ENCODE results near the gene ASRGL1. TPM values are rescaled to one million over a fixed set of nuclear protein-coding genes. Genes with fewer than 3 reads are reported as not detected.

ASRGL1 gene
- total RNA-seq, 1 experiment from 2014 or later, result 51.6 TPM

- no peak for TF ChIP-seq NR3C1 (CRISPR knock-in tag; conservative IDR thresholded peaks at IDR 0.05; ENCODE audit: low read depth)
Observed at GRCh38 chr11:62404901-62405300, 67.7 kb downstream of the ASRGL1 start (continued).

DNA sequence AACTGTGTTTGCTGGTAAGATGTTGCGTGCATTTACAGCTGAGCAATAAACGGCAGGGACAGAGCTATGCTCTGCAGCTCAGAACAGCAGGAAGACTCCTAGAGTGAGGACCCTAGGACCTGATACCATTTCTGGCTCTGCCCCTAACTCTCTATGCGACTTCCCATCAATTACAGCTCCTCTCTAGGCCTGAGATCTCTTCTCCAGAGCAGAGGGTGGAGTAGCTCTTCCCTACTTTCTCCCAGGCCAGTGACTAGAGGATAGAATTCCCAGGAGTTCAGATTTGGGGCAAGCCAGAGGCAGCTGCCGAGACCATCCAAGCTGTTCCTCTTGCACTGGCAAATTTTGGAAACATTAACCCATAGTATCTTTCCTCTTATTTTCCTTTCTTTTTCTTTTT is 68.8 kb downstream of the ASRGL1 start:
- DNase-seq (ENCODE audit: low spot score) (no peak), ATAC-seq (no peak)
- Mint-ChIP-seq H3K27ac (no peak overlapping the region), H3K36me3 (no peaks in the 10 kb centered on the region), H3K9me3 (no peaks in the 10 kb centered on the region), H3K27me3 (ENCODE audit: low read depth) (peaks cover 3% of the 10 kb centered on the region; the same call in 1 of the 2 replicates), H3K4me3 (no peak overlapping the region), H3K4me1 (peaks cover 10% of the 10 kb centered on the region; the same call in 1 of the 2 replicates)
- ChIA-PET POLR2A (interaction anchor here (0.7 to 0.8 kb wide), 2 partner anchors 11 to 62 kb away, joined by 3 read pairs; no protein-coding TSS in a partner anchor), CTCF (interaction anchor here (0.5 to 3.7 kb wide), 6 partner anchors 8 to 137 kb away, joined by 3 to 26 read pairs (median 8); no protein-coding TSS in a partner anchor)
- TF ChIP-seq ZNF317 (CRISPR knock-in tag; IDR thresholded peaks at IDR 0.05; ENCODE audit: borderline replicate concordance, low read depth) (no peak), E2F5 (CRISPR knock-in tag; IDR thresholded peaks at IDR 0.05) (no peak), MAX (CRISPR knock-in tag; IDR thresholded peaks at IDR 0.05) (no peak), TP53 (CRISPR knock-in tag; IDR thresholded peaks at IDR 0.05) (no peak), HMGA2 (CRISPR knock-in tag; IDR thresholded peaks at IDR 0.05) (no peak), RELA (CRISPR knock-in tag; IDR thresholded peaks at IDR 0.05; ENCODE audit: borderline replicate concordance) (no peak), PRRX2 (CRISPR knock-in tag; IDR thresholded peaks at IDR 0.05) (no peak), IRF1 (CRISPR knock-in tag; IDR thresholded peaks at IDR 0.05) (no peak), ZNF219 (CRISPR knock-in tag; IDR thresholded peaks at IDR 0.05; ENCODE audit: borderline replicate concordance) (no peak), CTCF (IDR thresholded peaks at IDR 0.05) (no peak), ZMAT4 (CRISPR knock-in tag; IDR thresholded peaks at IDR 0.05) (no peak)
- TF ChIP-seq, protein P1, sequence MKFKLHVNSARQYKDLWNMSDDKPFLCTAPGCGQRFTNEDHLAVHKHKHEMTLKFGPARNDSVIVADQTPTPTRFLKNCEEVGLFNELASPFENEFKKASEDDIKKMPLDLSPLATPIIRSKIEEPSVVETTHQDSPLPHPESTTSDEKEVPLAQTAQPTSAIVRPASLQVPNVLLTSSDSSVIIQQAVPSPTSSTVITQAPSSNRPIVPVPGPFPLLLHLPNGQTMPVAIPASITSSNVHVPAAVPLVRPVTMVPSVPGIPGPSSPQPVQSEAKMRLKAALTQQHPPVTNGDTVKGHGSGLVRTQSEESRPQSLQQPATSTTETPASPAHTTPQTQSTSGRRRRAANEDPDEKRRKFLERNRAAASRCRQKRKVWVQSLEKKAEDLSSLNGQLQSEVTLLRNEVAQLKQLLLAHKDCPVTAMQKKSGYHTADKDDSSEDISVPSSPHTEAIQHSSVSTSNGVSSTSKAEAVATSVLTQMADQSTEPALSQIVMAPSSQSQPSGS (CRISPR knock-in tag; IDR thresholded peaks at IDR 0.05; ENCODE audit: borderline replicate concordance, low read depth), result no peak
- TF ChIP-seq, protein P2, sequence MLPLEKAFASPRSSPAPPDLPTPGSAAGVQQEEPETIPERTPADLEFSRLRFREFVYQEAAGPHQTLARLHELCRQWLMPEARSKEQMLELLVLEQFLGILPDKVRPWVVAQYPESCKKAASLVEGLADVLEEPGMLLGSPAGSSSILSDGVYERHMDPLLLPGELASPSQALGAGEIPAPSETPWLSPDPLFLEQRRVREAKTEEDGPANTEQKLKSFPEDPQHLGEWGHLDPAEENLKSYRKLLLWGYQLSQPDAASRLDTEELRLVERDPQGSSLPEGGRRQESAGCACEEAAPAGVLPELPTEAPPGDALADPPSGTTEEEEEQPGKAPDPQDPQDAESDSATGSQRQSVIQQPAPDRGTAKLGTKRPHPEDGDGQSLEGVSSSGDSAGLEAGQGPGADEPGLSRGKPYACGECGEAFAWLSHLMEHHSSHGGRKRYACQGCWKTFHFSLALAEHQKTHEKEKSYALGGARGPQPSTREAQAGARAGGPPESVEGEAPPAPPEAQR (CRISPR knock-in tag; IDR thresholded peaks at IDR 0.05), result no peak

GRCh38 chr11:62409831-62410230 is 72.6 kb downstream of the ASRGL1 start:
- ATAC-seq, result no peak
- Mint-ChIP-seq H3K27me3 (ENCODE audit: low read depth) (no peaks in the 10 kb centered on the region), H3K9me3 (no peaks in the 10 kb centered on the region), H3K36me3 (no peaks in the 10 kb centered on the region), H3K4me3 (no peak overlapping the region), H3K27ac (no peak overlapping the region), H3K4me1 (no peaks in the 10 kb centered on the region)
- DNase-seq (ENCODE audit: low spot score), result no peak
- CTCF ChIA-PET, result interaction anchor here (1.8 to 4.0 kb wide), 3 partner anchors 15 to 133 kb away, joined by 6 to 31 read pairs (median 22); no protein-coding TSS in a partner anchor
- POLR2A ChIA-PET, result no interaction called here
- no peak for TF ChIP-seq JUN (CRISPR knock-in tag; IDR thresholded peaks at IDR 0.05)

All from WTC11 (cell line).